GM12878 (cell line): Measurements from ENCODE around the gene GTPBP3. TPM values are rescaled to one million over a fixed set of nuclear protein-coding genes. Genes with fewer than 3 reads are reported as not detected.

Source experiments
- ATAC-seq: fragments of 200-7000 bp; cut with Tn5 transposase; 3 replicates; pipeline ENCODE4 v1.9.1; 2020; ENCODE audit warnings: mild to moderate bottlenecking, moderate library complexity
- BruUV-seq: library from RNA; stranded (reverse); fragments of 400-500 nt; replicated peaks from 2 replicates; lab custom pipeline; 2021; lab: Mats Ljungman, UMichigan
- CTCF ChIA-PET: fragments of 300-600 bp; sonication (Branson Sonifier 250); formaldehyde crosslinking; extraction: SDS; loops from one replicate; lab custom pipeline; 2021; ENCODE audit warnings: inconsistent platforms; lab: Yijun Ruan, JAX
- POLR2A ChIA-PET: fragments of 350-600 bp; formaldehyde crosslinking; extraction: SDS; loops from one replicate; lab custom pipeline; 2021; ENCODE audit warnings: inconsistent platforms; lab: Charles Lee
- RAD21 ChIA-PET: fragments of 300-600 bp; sonication (Branson Sonifier 250); formaldehyde crosslinking; loops from one replicate; lab custom pipeline; 2023; ENCODE audit warnings: antibody characterized with exemption; ENCODE audit not compliant: unreplicated experiment; lab: Charles Lee
- SMC1A ChIA-PET: fragments of 300-600 bp; sonication (Branson Sonifier 250); formaldehyde crosslinking; loops from one replicate; lab custom pipeline; 2023; ENCODE audit not compliant: unreplicated experiment, uncharacterized antibody; lab: Charles Lee
- DNase-seq: peaks from one replicate; pipeline ENCODE4 v3.0.0-alpha.2; 2011; ENCODE audit warnings: low read depth, low spot score
- FAIRE-seq: peaks from 3 replicates; lab custom pipeline; 2011; peaks lifted over from hg19 to GRCh38; lab: Jason Lieb, UNC
- H2AFZ ChIP-seq: 2 replicates; pipeline ENCODE4 v1.6.0; 2011; ENCODE audit warnings: low read depth, low read length, control low read depth; ENCODE audit not compliant: control insufficient read depth
- H3K27ac ChIP-seq: 2 replicates; pipeline ENCODE4 v1.5.1; 2011; ENCODE audit warnings: control low read depth; ENCODE audit not compliant: control insufficient read depth, insufficient read depth
- H3K27me3 ChIP-seq, 2 experiments: replicated peaks in 1 of 2; 2 replicates each; pipeline versions ENCODE4 v1.6.0 to v1.6.1; 2011; ENCODE audit warnings: low read length in 1 of 2; ENCODE audit not compliant: control insufficient read depth in 2 of 2, insufficient read depth in 2 of 2
- H3K36me3 ChIP-seq, 2 experiments: 2 replicates each; pipeline ENCODE4 v1.5.1; 2011; ENCODE audit warnings: low read length in 1 of 2; ENCODE audit not compliant: control insufficient read depth in 2 of 2, insufficient read depth in 2 of 2
- H3K4me1 ChIP-seq: 2 replicates; pipeline ENCODE4 v1.6.1; 2011; ENCODE audit warnings: mild to moderate bottlenecking, low read length, moderate library complexity, mixed read lengths; ENCODE audit not compliant: control insufficient read depth, insufficient read depth
- H3K4me2 ChIP-seq: 2 replicates; pipeline ENCODE4 v1.6.0; 2011; ENCODE audit warnings: control low read depth; ENCODE audit not compliant: control insufficient read depth, insufficient read depth
- H3K4me3 ChIP-seq: fragments of 200-600 bp; sonication (generic); 2 replicates; pipeline ENCODE4 v1.5.1; 2016
- H3K79me2 ChIP-seq: 2 replicates; pipeline ENCODE4 v1.6.0; 2011; ENCODE audit warnings: low read length; ENCODE audit not compliant: control insufficient read depth, insufficient read depth
- H3K9ac ChIP-seq: 2 replicates; pipeline ENCODE4 v1.8.0; 2011; ENCODE audit warnings: low read length, control low read depth, mixed read lengths; ENCODE audit not compliant: control insufficient read depth, insufficient read depth
- H3K9me3 ChIP-seq: replicated peaks from 3 replicates; pipeline ENCODE4 v1.5.1; 2011; ENCODE audit warnings: mild to moderate bottlenecking, low read length; ENCODE audit not compliant: control insufficient read depth, insufficient read depth
- H4K20me1 ChIP-seq: 2 replicates; pipeline ENCODE4 v1.6.0; 2011; ENCODE audit not compliant: control insufficient read depth, insufficient read depth
- CEBPZ ChIP-seq: fragments of 150-350 bp; IDR thresholded peaks from 2 replicates; pipeline ENCODE4 v1.6.1; 2016; ENCODE audit warnings: low read depth, low read length
- EED ChIP-seq: sonication (generic); IDR thresholded peaks from 2 replicates; pipeline ENCODE4 v1.6.1; 2016; ENCODE audit warnings: antibody characterized with exemption, low read depth
- HCFC1 ChIP-seq: fragments of 150-350 bp; IDR thresholded peaks from 2 replicates; pipeline ENCODE4 v1.6.1; 2014; ENCODE audit warnings: low read length
- NBN ChIP-seq: fragments of 450-650 bp; IDR thresholded peaks from 2 replicates; pipeline ENCODE4 v1.6.1; 2016
- POLR2AphosphoS5 ChIP-seq: IDR thresholded peaks from 2 replicates; pipeline ENCODE4 v1.6.1; 2011; ENCODE audit warnings: mild to moderate bottlenecking, low read length, inconsistent platforms
- TCF12 ChIP-seq: IDR thresholded peaks from 2 replicates; pipeline ENCODE4 v1.6.1; 2011; ENCODE audit warnings: low read depth, mild to moderate bottlenecking, low read length
- ZBTB40 ChIP-seq: fragments of 450-650 bp; IDR thresholded peaks from 2 replicates; pipeline ENCODE4 v1.6.1; 2016; ENCODE audit warnings: mild to moderate bottlenecking, moderate library complexity, borderline replicate concordance
- WGBS: methylation state at CpG from one replicate; pipeline ENCODE4 v1.1.6; 2016; ENCODE audit warnings: low lambda C conversion rate; ENCODE audit not compliant: insufficient replicate concordance, insufficient coverage; ENCODE audit errors: missing lambda C conversion rate; 5-methylcytosine and 5-hydroxymethylcytosine counted together
- in situ Hi-C: fragments of 300-500 bp; cut with MboI; formaldehyde crosslinking; loops from 9 replicates; pipeline ENCODE4 v1.14.3; 2018; ENCODE audit warnings: mixed read lengths
- intact Hi-C: fragments of 100-400 bp; cut with micrococcal nuclease; formaldehyde crosslinking; loops from one replicate; pipeline ENCODE4 v1.14.2; 2022; ENCODE audit not compliant: unreplicated experiment
- polyA plus RNA-seq, 11 experiments: library from polyadenylated mRNA; depleted of rRNA in 4 of 11; unstranded in 6 of 11; stranded (reverse) in 5 of 11; fragments of >200 nt; fragmentation: Nextera tagmentation in 4 of 11; fragmentation: Illumina TruSeq in 1 of 11; extraction: Ambion mirVana in 4 of 11; extraction: Trizol in 1 of 11; gene quantifications; 1 replicate in 1 of 11; 2 replicates in 10 of 11; pipeline versions ENCODE4 v1.2.1 to v1.2.3, GENCODE V29; 2011 to 2016; ENCODE audit warnings: inconsistent platforms in 2 of 11, missing spikeins in 2 of 11, low read depth in 1 of 11
- total RNA-seq, 4 experiments: library from RNA; depleted of rRNA in 3 of 4; stranded (reverse); fragments of >200 nt in 3 of 4; fragmentation: Illumina TruSeq in 1 of 4; extraction: Trizol in 1 of 4; gene quantifications; 2 replicates each; pipeline versions ENCODE4 v1.2.1 to v1.2.3, GENCODE V29; 2013 to 2021

The GTPBP3 gene
- total and polyA plus RNA-seq, 10 of the 15 experiments (the other 5 are each of a cell fraction or from before 2014, with no cell fraction given), result 2.9 to 46.8 (median 15.4) TPM

- no peak for FAIRE-seq
- no peak for DNase-seq
- Histone ChIP-seq H3K4me2 (no peak overlapping the region), H3K27ac (no peak overlapping the region), H3K4me3 (no peak overlapping the region), H3K79me2 (no peaks in the 10 kb centered on the region), H3K9ac (no peak overlapping the region), H3K36me3 (no peaks in the 10 kb centered on the region), H4K20me1 (no peaks in the 10 kb centered on the region), H3K9me3 (no peaks in the 10 kb centered on the region), H3K4me1 (no peaks in the 10 kb centered on the region), H3K27me3 (no peaks in the 10 kb centered on the region; a peak in 2 of 4 replicates), H2AFZ (no peak overlapping the region)
- intact Hi-C loops, result no loop called here
- 86% methylated on average over 27 of the region's 27 CpGs for WGBS
- BruUV-seq, result no TSS peak
- ChIA-PET CTCF (no interaction called here), RAD21 (interaction anchor here (0.8 kb wide), 1 partner anchor 12 kb away, joined by 3 read pairs; no protein-coding TSS in a partner anchor), SMC1A (no interaction called here), POLR2A (no interaction called here)
- in situ Hi-C loops, result no loop called here
- ATAC-seq, result no peak
- no peak for TF ChIP-seq POLR2AphosphoS5
- no peak for TF ChIP-seq NBN
- TF ChIP-seq ZBTB40, result no peak
- TF ChIP-seq HCFC1, result no peak
- no peak for TF ChIP-seq CEBPZ
- no peak for TF ChIP-seq TCF12
- TF ChIP-seq EED, result no peak
Measured at GRCh38 chr19:17327068-17327653, 10.2 kb upstream of the GTPBP3 start.
